GOT3 (cell line): ENCODE data around the gene NAV2.

Experiments used
- DNase-seq: peaks from one replicate; lab custom pipeline; 2025; ENCODE audit warnings: mixed read lengths; lab: John Stamatoyannopoulos, UW

The NAV2 gene

GRCh38 chr11:19834771-19835170, 122.1 kb downstream of the NAV2 start:
- no peak for DNase-seq

- no peak for DNase-seq
Observed at GRCh38 chr11:19836666-19837065, 124.0 kb downstream of the NAV2 start.

- DNase-seq, result no peak
Observed at GRCh38 chr11:19838994-19839768, 126.5 kb downstream of the NAV2 start.

- no peak for DNase-seq
Observed at GRCh38 chr11:19840961-19841360, 128.3 kb downstream of the NAV2 start.

- no peak for DNase-seq
Observed at GRCh38 chr11:19842505-19842904, 129.9 kb downstream of the NAV2 start.

GRCh38 chr11:19843079-19843478, 130.4 kb downstream of the NAV2 start:
- no peak for DNase-seq

GRCh38 chr11:19844012-19844411, 131.4 kb downstream of the NAV2 start:
- DNase-seq, result no peak

- no peak for DNase-seq
Observed at GRCh38 chr11:19844806-19845205, 132.2 kb downstream of the NAV2 start.

- no peak for DNase-seq
Observed at GRCh38 chr11:19845626-19846025, 133.0 kb downstream of the NAV2 start.

- no peak for DNase-seq
Observed at GRCh38 chr11:19846654-19847305, 134.1 kb downstream of the NAV2 start.

- DNase-seq, result no peak
Observed at GRCh38 chr11:19848219-19848618, 135.6 kb downstream of the NAV2 start.

- no peak for DNase-seq
Observed at GRCh38 chr11:19849107-19849789, 136.6 kb downstream of the NAV2 start.

GRCh38 chr11:19849947-19850593, 137.4 kb downstream of the NAV2 start:
- DNase-seq, result no peak

GRCh38 chr11:19852288-19852687, 139.7 kb downstream of the NAV2 start:
- DNase-seq, result no peak

GRCh38 chr11:19853016-19853415, 140.4 kb downstream of the NAV2 start:
- no peak for DNase-seq

GRCh38 chr11:19853920-19854319, 141.3 kb downstream of the NAV2 start:
- no peak for DNase-seq

GRCh38 chr11:19861171-19861570, 148.5 kb downstream of the NAV2 start:
- no peak for DNase-seq

GRCh38 chr11:19862091-19862490, 149.5 kb downstream of the NAV2 start:
- DNase-seq, result no peak

GRCh38 chr11:19864141-19865140, 151.8 kb downstream of the NAV2 start:
- DNase-seq, result no peak

- DNase-seq, result no peak
Observed at GRCh38 chr11:19866037-19866436, 153.4 kb downstream of the NAV2 start.

GRCh38 chr11:19866521-19866920, 153.9 kb downstream of the NAV2 start:
- no peak for DNase-seq
